NB4 (cell line): ENCODE measurements around the gene SLC25A38.
"Not testable (repeated sequence)": the region's sequence is repeated elsewhere in the genome, so short reads cannot be mapped to it uniquely, and the experiment has no call there.

Experiments used
- MYC ChIP-seq: IDR thresholded peaks from 2 replicates; pipeline ENCODE4 v1.6.1; 2011; ENCODE audit warnings: low read depth, low read length
- TF ChIP-seq, protein P1 (sequence below): IDR thresholded peaks from one replicate; pipeline ENCODE4 v1.5.1; 2012; ENCODE audit warnings: low read depth, low read length
- TF ChIP-seq, protein P2 (sequence below): IDR thresholded peaks from 2 replicates; pipeline ENCODE4 v1.6.1; 2011; ENCODE audit warnings: low read depth, low read length

DNA sequence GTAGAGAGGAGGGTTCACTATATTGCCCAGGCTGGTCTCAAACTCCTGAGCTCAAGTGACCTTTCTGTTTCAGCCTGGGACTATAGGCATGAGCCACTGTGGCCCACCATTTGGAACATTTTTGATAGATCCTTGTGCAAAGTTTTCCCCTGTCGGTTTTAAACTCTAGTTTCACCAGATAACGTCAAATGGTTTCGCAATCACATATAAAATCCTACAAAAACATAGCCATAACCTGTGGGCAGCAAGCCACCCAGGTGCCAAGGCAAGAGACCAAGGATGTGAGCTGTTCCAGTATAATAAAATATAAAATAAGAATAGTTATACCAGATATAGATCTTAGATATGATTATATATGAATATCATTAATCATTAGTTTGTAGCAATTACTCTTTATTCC, 33.8 kb downstream of the SLC25A38 start:
- TF ChIP-seq, protein P1, sequence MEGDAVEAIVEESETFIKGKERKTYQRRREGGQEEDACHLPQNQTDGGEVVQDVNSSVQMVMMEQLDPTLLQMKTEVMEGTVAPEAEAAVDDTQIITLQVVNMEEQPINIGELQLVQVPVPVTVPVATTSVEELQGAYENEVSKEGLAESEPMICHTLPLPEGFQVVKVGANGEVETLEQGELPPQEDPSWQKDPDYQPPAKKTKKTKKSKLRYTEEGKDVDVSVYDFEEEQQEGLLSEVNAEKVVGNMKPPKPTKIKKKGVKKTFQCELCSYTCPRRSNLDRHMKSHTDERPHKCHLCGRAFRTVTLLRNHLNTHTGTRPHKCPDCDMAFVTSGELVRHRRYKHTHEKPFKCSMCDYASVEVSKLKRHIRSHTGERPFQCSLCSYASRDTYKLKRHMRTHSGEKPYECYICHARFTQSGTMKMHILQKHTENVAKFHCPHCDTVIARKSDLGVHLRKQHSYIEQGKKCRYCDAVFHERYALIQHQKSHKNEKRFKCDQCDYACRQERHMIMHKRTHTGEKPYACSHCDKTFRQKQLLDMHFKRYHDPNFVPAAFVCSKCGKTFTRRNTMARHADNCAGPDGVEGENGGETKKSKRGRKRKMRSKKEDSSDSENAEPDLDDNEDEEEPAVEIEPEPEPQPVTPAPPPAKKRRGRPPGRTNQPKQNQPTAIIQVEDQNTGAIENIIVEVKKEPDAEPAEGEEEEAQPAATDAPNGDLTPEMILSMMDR, result not testable (repeated sequence)
- not testable (repeated sequence) for TF ChIP-seq MYC
- TF ChIP-seq, protein P2, sequence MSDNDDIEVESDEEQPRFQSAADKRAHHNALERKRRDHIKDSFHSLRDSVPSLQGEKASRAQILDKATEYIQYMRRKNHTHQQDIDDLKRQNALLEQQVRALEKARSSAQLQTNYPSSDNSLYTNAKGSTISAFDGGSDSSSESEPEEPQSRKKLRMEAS, result not testable (repeated sequence)
